GM12873 (cell line): ENCODE measurements around the gene STK36.

Experiments
- CTCF ChIP-seq: IDR thresholded peaks from 2 replicates; pipeline ENCODE4 v1.5.1; 2012; ENCODE audit warnings: low read depth, mild to moderate bottlenecking, moderate library complexity, low read length, control low read depth; ENCODE audit not compliant: insufficient read depth; ENCODE audit errors: missing control alignments

STK36 gene

GRCh38 chr2:218720048-218721041, 48.5 kb downstream of the STK36 start:
- TF ChIP-seq CTCF = no peak

GRCh38 chr2:218721488-218721887, 49.6 kb downstream of the STK36 start:
- no peak for TF ChIP-seq CTCF

GRCh38 chr2:218721934-218722333, 50.0 kb downstream of the STK36 start:
- TF ChIP-seq CTCF = no peak

- TF ChIP-seq CTCF = no peak
These were observed 50.5 kb downstream of the STK36 start for GRCh38 chr2:218722419-218722818.

GRCh38 chr2:218722876-218723785, 51.2 kb downstream of the STK36 start:
- no peak for TF ChIP-seq CTCF

- TF ChIP-seq CTCF = no peak
These were observed 54.2 kb downstream of the STK36 start for GRCh38 chr2:218726004-218726574.
